Esophagus squamous epithelium (tissue), 5 donors: ENCODE measurements around the gene MAPRE3. TPM values are rescaled to one million over a fixed set of nuclear protein-coding genes. Genes with fewer than 3 reads are reported as not detected.

ENCODE experiments used
- DNase-seq: peaks from one replicate; lab custom pipeline; 2025; lab: John Stamatoyannopoulos, UW
- H3K27ac ChIP-seq, 4 donors: fragments of 200-600 bp; sonication (generic); one replicate each; pipeline ENCODE4 v1.5.1; 2016 to 2019; ENCODE audit warnings: mild to moderate bottlenecking in 1 of 4
- H3K27me3 ChIP-seq, 4 donors: fragments of 200-600 bp; sonication (generic); 1 replicate in 3 of 4; 2 replicates in 1 of 4; pipeline versions ENCODE4 v1.5.1 to v1.6.0; 2017 to 2021; ENCODE audit warnings: antibody characterized with exemption in 1 of 4
- H3K36me3 ChIP-seq, 3 donors: fragments of 200-600 bp; sonication (generic); one replicate each; pipeline ENCODE4 v1.5.1; 2016 to 2019
- H3K4me1 ChIP-seq, 3 donors: fragments of 200-600 bp; sonication (generic); one replicate each; pipeline ENCODE4 v1.5.1; 2017 to 2019
- H3K4me3 ChIP-seq, 4 donors: fragments of 200-600 bp; sonication (generic); 1 replicate in 3 of 4; 2 replicates in 1 of 4; pipeline ENCODE4 v1.5.1; 2016 to 2019; ENCODE audit warnings: mild to moderate bottlenecking in 2 of 4, moderate library complexity in 1 of 4
- H3K9me3 ChIP-seq, 3 donors: fragments of 200-600 bp; sonication (generic); one replicate each; pipeline ENCODE4 v1.5.1; 2016 to 2019
- CTCF ChIP-seq, 6 experiments: fragments of 450-650 bp in 4 of 6; fragments of 200-600 bp in 2 of 6; sonication (generic) in 2 of 6; IDR thresholded peaks; one replicate each; pipeline ENCODE4 v1.5.1; 2016 to 2019; ENCODE audit warnings: antibody characterized with exemption in 6 of 6, mild to moderate bottlenecking in 4 of 6, moderate library complexity in 4 of 6
- POLR2A ChIP-seq, 4 donors: fragments of 450-650 bp; IDR thresholded peaks; one replicate each; pipeline ENCODE4 v1.6.1; 2017; ENCODE audit warnings: antibody characterized with exemption in 4 of 4, mild to moderate bottlenecking in 4 of 4, moderate library complexity in 3 of 4
- WGBS, 2 donors: methylation state at CpG; one replicate each; pipeline ENCODE4 v1.1.5; 2018; 5-methylcytosine and 5-hydroxymethylcytosine counted together
- intact Hi-C: fragments of 100-400 bp; cut with DNase I; formaldehyde crosslinking; loops from one replicate; pipeline ENCODE4 v1.15.0; 2022
- total RNA-seq, 4 donors: library from RNA; depleted of rRNA; stranded (reverse); fragments of >200 nt; gene quantifications; one replicate each; pipeline ENCODE4 v1.1.0, GENCODE V29; 2016
- donor health status: DM: yes; HTN: yes; CAD: no.

The MAPRE3 gene
- total RNA-seq, 4 donors from 2014 or later = 4.4 to 7.6 (median 5.2) TPM

GRCh38 chr2:27065128-27065527 lies 94.7 kb downstream of the MAPRE3 start:
- DNase-seq = no peak
- intact Hi-C loops = no loop called here
- Histone ChIP-seq H3K4me1 (peaks cover 8 to 23% (median 20%) of the 10 kb centered on the region in 3 donors), H3K27ac (no peak overlapping the region), H3K36me3 (peaks cover 0 to 83% (median 10%) of the 10 kb centered on the region in 3 donors), H3K9me3 (no peaks in the 10 kb centered on the region), H3K4me3 (no peak overlapping the region), H3K27me3 (no peaks in the 10 kb centered on the region)
- no peak for TF ChIP-seq POLR2A (IDR thresholded peaks at IDR 0.05)
- TF ChIP-seq CTCF (IDR thresholded peaks at IDR 0.05) = no peak
- 90 to 93% methylated on average over 2 to 3 of the region's 3 CpGs for WGBS, 2 donors

- H3K27ac ChIP-seq = no peak overlapping the region
- no peak for TF ChIP-seq CTCF (IDR thresholded peaks at IDR 0.05)
- no peak for TF ChIP-seq POLR2A (IDR thresholded peaks at IDR 0.05)
- intact Hi-C loops = no loop called here
- no peak overlapping the region for H3K4me3 ChIP-seq
- DNase-seq = no peak
- H3K36me3 ChIP-seq = peaks cover 0 to 68% (median 10%) of the 10 kb centered on the region in 3 donors
- peaks cover 16 to 40% (median 29%) of the 10 kb centered on the region in 3 donors for H3K4me1 ChIP-seq
- no peaks in the 10 kb centered on the region for H3K27me3 ChIP-seq
- WGBS, 2 donors = 88 to 100% methylated on average over 2 to 5 of the region's 5 CpGs
- H3K9me3 ChIP-seq = no peaks in the 10 kb centered on the region
These were observed 96.9 kb downstream of the MAPRE3 start for GRCh38 chr2:27067385-27067784.

GRCh38 chr2:27069436-27069835 lies 99.0 kb downstream of the MAPRE3 start:
- Histone ChIP-seq H3K36me3 (peaks cover 0 to 59% (median 10%) of the 10 kb centered on the region in 3 donors), H3K27me3 (no peaks in the 10 kb centered on the region), H3K9me3 (no peaks in the 10 kb centered on the region), H3K27ac (peak overlapping the region in 1 of 4 donors; percentile 98), H3K4me1 (peaks cover 16 to 61% (median 32%) of the 10 kb centered on the region in 3 donors), H3K4me3 (no peak overlapping the region)
- DNase-seq = no peak
- intact Hi-C loops = no loop called here
- no peak for TF ChIP-seq POLR2A (IDR thresholded peaks at IDR 0.05)
- no peak for TF ChIP-seq CTCF (IDR thresholded peaks at IDR 0.05)
- WGBS, 2 donors = 83 to 95% methylated on average over 6 of the region's 6 CpGs

- Histone ChIP-seq H3K9me3 (no peaks in the 10 kb centered on the region), H3K36me3 (peaks cover 0 to 52% (median 10%) of the 10 kb centered on the region in 3 donors), H3K27me3 (no peaks in the 10 kb centered on the region), H3K4me1 (peaks cover 16 to 67% (median 38%) of the 10 kb centered on the region in 3 donors), H3K27ac (peak overlapping the region; percentile 90 to 98 (median 94)), H3K4me3 (peak overlapping the region; percentile 70 to 96 (median 82))
- 85 to 86% methylated on average over 8 of the region's 8 CpGs for WGBS, 2 donors
- intact Hi-C loops = no loop called here
- DNase-seq = no peak
- TF ChIP-seq POLR2A (IDR thresholded peaks at IDR 0.05) (no peak), CTCF (IDR thresholded peaks at IDR 0.05) (no peak)
These were observed 99.7 kb downstream of the MAPRE3 start for GRCh38 chr2:27069961-27070618.

- H3K4me3 ChIP-seq = peak overlapping the region; percentile 70 to 96 (median 82)
- H3K9me3 ChIP-seq = no peaks in the 10 kb centered on the region
- H3K27ac ChIP-seq = peak overlapping the region; percentile 90 to 98 (median 94)
- intact Hi-C loops = no loop called here
- no peak for DNase-seq
- H3K4me1 ChIP-seq = peaks cover 16 to 74% (median 45%) of the 10 kb centered on the region in 3 donors
- no peaks in the 10 kb centered on the region for H3K27me3 ChIP-seq
- TF ChIP-seq POLR2A (IDR thresholded peaks at IDR 0.05) = no peak
- TF ChIP-seq CTCF (IDR thresholded peaks at IDR 0.05) = no peak
- peaks cover 0 to 45% (median 10%) of the 10 kb centered on the region in 3 donors for H3K36me3 ChIP-seq
- 2 to 5% methylated on average over 8 to 11 of the region's 11 CpGs for WGBS, 2 donors
These were observed 100.3 kb downstream of the MAPRE3 start for GRCh38 chr2:27070653-27071276.
